Endothelial cell of umbilical vein (primary cell): ENCODE data around the gene TRIM23. TPM values are rescaled to one million over a fixed set of nuclear protein-coding genes. Genes with fewer than 3 reads are reported as not detected.

Experiments
- BruUV-seq: library from RNA; stranded (reverse); fragments of 400-500 nt; replicated peaks from 2 replicates; lab custom pipeline; 2021; lab: Mats Ljungman, UMichigan
- CTCF ChIA-PET: fragments of 300-600, 350-600 bp; sonication (Branson Sonifier 250); formaldehyde crosslinking; loops from one replicate; lab custom pipeline; 2021; ENCODE audit warnings: antibody characterized with exemption, inconsistent platforms; lab: Charles Lee
- POLR2A ChIA-PET: fragments of 300-600, 350-600 bp; sonication (Branson Sonifier 250); formaldehyde crosslinking; loops from one replicate; lab custom pipeline; 2021; ENCODE audit warnings: antibody characterized with exemption, inconsistent platforms; lab: Charles Lee
- DNase-seq: peaks from one replicate; pipeline ENCODE4 v3.0.0-alpha.2; 2011; ENCODE audit warnings: low read depth, low spot score
- FAIRE-seq: peaks from 2 replicates; lab custom pipeline; 2011; peaks lifted over from hg19 to GRCh38; lab: Jason Lieb, UNC
- H2AFZ ChIP-seq: 2 replicates; pipeline ENCODE4 v1.6.0; 2012; ENCODE audit warnings: low read depth, low read length, control low read depth, inconsistent platforms
- H3K27ac ChIP-seq: 2 replicates; pipeline ENCODE4 v1.5.1; 2011; ENCODE audit warnings: low read depth, mild to moderate bottlenecking, control low read depth, low read length, moderate library complexity; ENCODE audit not compliant: insufficient read depth
- H3K27me3 ChIP-seq, 2 experiments: 2 replicates each; pipeline versions ENCODE4 v1.6.0 to v1.6.1; 2011; ENCODE audit warnings: low read length in 2 of 2, mixed read lengths in 1 of 2; ENCODE audit not compliant: control insufficient read depth in 2 of 2, insufficient read depth in 2 of 2
- H3K36me3 ChIP-seq, 2 experiments: 2 replicates in 1 of 2; 3 replicates in 1 of 2; pipeline ENCODE4 v1.5.1; 2011; ENCODE audit warnings: low read length in 2 of 2, mild to moderate bottlenecking in 1 of 2, moderate library complexity in 1 of 2; ENCODE audit not compliant: control insufficient read depth in 2 of 2, insufficient read depth in 2 of 2; ENCODE audit errors: extremely low read depth in 1 of 2
- H3K4me1 ChIP-seq: 3 replicates; pipeline ENCODE4 v1.5.1; 2011; ENCODE audit warnings: mild to moderate bottlenecking, low read length; ENCODE audit not compliant: control insufficient read depth, insufficient read depth; ENCODE audit errors: extremely low read depth
- H3K4me2 ChIP-seq: 2 replicates; pipeline ENCODE4 v1.6.1; 2011; ENCODE audit warnings: low read length, control low read depth, mixed read lengths; ENCODE audit not compliant: insufficient read depth
- H3K4me3 ChIP-seq, 3 experiments: fragments of 200-600 bp in 1 of 3; sonication (generic), shearing (Covaris generic) in 1 of 3; replicated peaks in 1 of 3; 2 replicates each; pipeline ENCODE4 v1.5.1; 2011 to 2016; ENCODE audit warnings: control low read depth in 3 of 3, low read length in 3 of 3, mild to moderate bottlenecking in 2 of 3, inconsistent platforms in 1 of 3, low read depth in 1 of 3, moderate library complexity in 1 of 3; ENCODE audit not compliant: insufficient read depth in 1 of 3
- H3K79me2 ChIP-seq: 2 replicates; pipeline ENCODE4 v1.6.0; 2012; ENCODE audit warnings: low read length, inconsistent platforms; ENCODE audit not compliant: control insufficient read depth, insufficient read depth
- H3K9ac ChIP-seq: replicated peaks from 2 replicates; pipeline ENCODE3; 2011; ENCODE audit warnings: low read length, control low read depth; ENCODE audit not compliant: insufficient read depth; ENCODE audit errors: extremely low read depth
- H3K9me1 ChIP-seq: replicated peaks from 3 replicates; pipeline ENCODE4 v1.6.0; 2011; ENCODE audit warnings: mild to moderate bottlenecking, low read length; ENCODE audit not compliant: control insufficient read depth, insufficient read depth; ENCODE audit errors: extremely low read depth
- H3K9me3 ChIP-seq: replicated peaks from 2 replicates; pipeline ENCODE4 v1.5.1; 2012; ENCODE audit warnings: low read length, inconsistent platforms; ENCODE audit not compliant: control insufficient read depth, insufficient read depth
- H4K20me1 ChIP-seq: replicated peaks from 2 replicates; pipeline ENCODE3; 2011; ENCODE audit warnings: mild to moderate bottlenecking, low read length; ENCODE audit not compliant: control insufficient read depth, insufficient read depth; ENCODE audit errors: extremely low read depth
- EZH2 ChIP-seq: IDR thresholded peaks from 2 replicates; pipeline ENCODE4 v1.6.1; 2012; ENCODE audit warnings: borderline replicate concordance, low read depth, mild to moderate bottlenecking, moderate library complexity, low read length, inconsistent platforms; ENCODE audit not compliant: severe bottlenecking
- FOS ChIP-seq: IDR thresholded peaks from 2 replicates; pipeline ENCODE4 v1.6.1; 2011; ENCODE audit warnings: mild to moderate bottlenecking, low read length, moderate library complexity, borderline replicate concordance; ENCODE audit not compliant: insufficient read depth
- GATA2 ChIP-seq: IDR thresholded peaks from 2 replicates; pipeline ENCODE4 v1.7.0; 2011; ENCODE audit warnings: low read depth, mild to moderate bottlenecking, moderate library complexity, mixed read lengths, low read length; ENCODE audit not compliant: insufficient read length, insufficient read depth
- JUN ChIP-seq: IDR thresholded peaks from 2 replicates; pipeline ENCODE4 v1.6.1; 2011; ENCODE audit warnings: borderline replicate concordance, low read depth; ENCODE audit not compliant: insufficient read length, insufficient read depth
- MYC ChIP-seq: IDR thresholded peaks from one replicate; pipeline ENCODE4 v1.6.1; 2011; ENCODE audit warnings: mild to moderate bottlenecking, low read depth, low read length
- POLR2A ChIP-seq: IDR thresholded peaks from 2 replicates; pipeline ENCODE4 v1.6.1; 2012; ENCODE audit warnings: low read depth, mild to moderate bottlenecking, control low read depth, low read length
- POLR2AphosphoS5 ChIP-seq: IDR thresholded peaks from 2 replicates; pipeline ENCODE4 v1.6.1; 2012; ENCODE audit warnings: low read depth, mild to moderate bottlenecking, control low read depth, low read length, moderate library complexity; ENCODE audit not compliant: insufficient read depth
- dilution Hi-C: fragments of 300-500 bp; cut with MboI; formaldehyde crosslinking; loops from one replicate; pipeline ENCODE4 v1.15.0; 2019; ENCODE audit warnings: low sequenced_read_pairs; ENCODE audit not compliant: extremely low pct_ligation_motif_present
- intact Hi-C: fragments of 100-400 bp; cut with micrococcal nuclease; formaldehyde crosslinking; loops from one replicate; pipeline ENCODE4 v1.10.0; 2022
- polyA plus RNA-seq, 4 experiments: library from polyadenylated mRNA; depleted of rRNA in 3 of 4; stranded (reverse) in 3 of 4; unstranded in 1 of 4; fragments of >200 nt; gene quantifications; 2 replicates each; pipeline versions ENCODE4 v1.2.1 to v1.2.3, GENCODE V29; 2011 to 2012; ENCODE audit warnings: missing spikeins in 1 of 4
- total RNA-seq: library from RNA; stranded (reverse); gene quantifications from 2 replicates; pipeline ENCODE4 v1.2.3, GENCODE V29; 2021
- TF ChIP-seq, protein P1 (sequence below): IDR thresholded peaks from 2 replicates; pipeline ENCODE4 v1.6.1; 2011; ENCODE audit not compliant: insufficient read depth, insufficient read length
- TF ChIP-seq, protein P2 (sequence below), 2 donors: IDR thresholded peaks; 1 replicate in 1 of 2; 2 replicates in 1 of 2; pipeline ENCODE4 v1.5.1; 2011; ENCODE audit warnings: low read length in 2 of 2, mild to moderate bottlenecking in 2 of 2, moderate library complexity in 2 of 2, control low read depth in 1 of 2, inconsistent platforms in 1 of 2, low read depth in 1 of 2; ENCODE audit not compliant: insufficient read depth in 1 of 2; ENCODE audit errors: extremely low read depth in 1 of 2

Gene TRIM23
- total and polyA plus RNA-seq, 2 donors (not counting 3 experiments of a cell fraction or from before 2014, with no cell fraction given) = 2.2 to 10.6 TPM

DNA sequence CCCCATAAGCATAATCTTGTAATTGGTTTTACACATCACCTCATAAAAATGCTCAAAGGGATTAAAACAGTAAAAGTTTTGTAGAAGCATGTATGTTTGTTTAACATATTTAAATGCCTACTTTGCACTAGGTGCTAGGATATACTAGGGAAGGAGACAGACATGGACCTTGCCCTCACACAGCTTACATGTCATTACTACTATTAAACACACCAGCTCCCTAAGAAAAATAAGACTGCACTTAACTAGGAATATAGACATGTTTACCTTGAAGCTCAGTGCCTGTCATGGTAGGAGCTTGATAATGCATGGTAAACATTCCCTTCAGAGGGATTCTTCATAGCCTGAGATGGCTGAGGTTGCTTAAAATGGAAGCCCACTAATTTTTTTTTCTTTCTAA lies 6.8 kb upstream of the TRIM23 start:
- Histone ChIP-seq H3K4me2 (no peak overlapping the region), H3K9me1 (no peaks in the 10 kb centered on the region), H3K27ac (no peak overlapping the region), H3K79me2 (peaks cover 34% of the 10 kb centered on the region), H2AFZ (no peak overlapping the region), H3K9ac (no peak overlapping the region), H3K4me1 (peaks cover 3% of the 10 kb centered on the region), H3K27me3 (no peaks in the 10 kb centered on the region), H3K36me3 (peaks cover 0 to 7% of the 10 kb centered on the region in 2 experiments), H3K9me3 (no peaks in the 10 kb centered on the region), H4K20me1 (no peaks in the 10 kb centered on the region), H3K4me3 (no peak overlapping the region)
- TF ChIP-seq POLR2A (no peak), EZH2 (no peak), JUN (no peak), FOS (no peak), GATA2 (no peak), MYC (no peak), POLR2AphosphoS5 (no peak)
- TF ChIP-seq, protein P1, sequence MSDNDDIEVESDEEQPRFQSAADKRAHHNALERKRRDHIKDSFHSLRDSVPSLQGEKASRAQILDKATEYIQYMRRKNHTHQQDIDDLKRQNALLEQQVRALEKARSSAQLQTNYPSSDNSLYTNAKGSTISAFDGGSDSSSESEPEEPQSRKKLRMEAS = no peak
- TF ChIP-seq, protein P2, sequence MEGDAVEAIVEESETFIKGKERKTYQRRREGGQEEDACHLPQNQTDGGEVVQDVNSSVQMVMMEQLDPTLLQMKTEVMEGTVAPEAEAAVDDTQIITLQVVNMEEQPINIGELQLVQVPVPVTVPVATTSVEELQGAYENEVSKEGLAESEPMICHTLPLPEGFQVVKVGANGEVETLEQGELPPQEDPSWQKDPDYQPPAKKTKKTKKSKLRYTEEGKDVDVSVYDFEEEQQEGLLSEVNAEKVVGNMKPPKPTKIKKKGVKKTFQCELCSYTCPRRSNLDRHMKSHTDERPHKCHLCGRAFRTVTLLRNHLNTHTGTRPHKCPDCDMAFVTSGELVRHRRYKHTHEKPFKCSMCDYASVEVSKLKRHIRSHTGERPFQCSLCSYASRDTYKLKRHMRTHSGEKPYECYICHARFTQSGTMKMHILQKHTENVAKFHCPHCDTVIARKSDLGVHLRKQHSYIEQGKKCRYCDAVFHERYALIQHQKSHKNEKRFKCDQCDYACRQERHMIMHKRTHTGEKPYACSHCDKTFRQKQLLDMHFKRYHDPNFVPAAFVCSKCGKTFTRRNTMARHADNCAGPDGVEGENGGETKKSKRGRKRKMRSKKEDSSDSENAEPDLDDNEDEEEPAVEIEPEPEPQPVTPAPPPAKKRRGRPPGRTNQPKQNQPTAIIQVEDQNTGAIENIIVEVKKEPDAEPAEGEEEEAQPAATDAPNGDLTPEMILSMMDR (IDR thresholded peaks at IDR 0.05; ENCODE audit: extremely low read depth in 1 of 2, insufficient read depth in 1 of 2, low read depth in 1 of 2, low read length in 2 of 2) = no peak
- DNase-seq (no peak), FAIRE-seq (no peak)
- BruUV-seq = no TSS peak
- dilution Hi-C loops = no loop called here
- ChIA-PET POLR2A (no interaction called here), CTCF (no interaction called here)
- intact Hi-C loops = no loop called here
